EL (cell line): ENCODE data around the gene MDP1.
"Not testable (repeated sequence)": the region's sequence is repeated elsewhere in the genome, so short reads cannot be mapped to it uniquely, and the experiment has no call there.

ENCODE experiments used
- DNase-seq: peaks from one replicate; pipeline ENCODE4 v3.0.0-alpha.2; 2016

Gene MDP1

GRCh38 chr14:24228902-24229301, 13.0 kb upstream of the MDP1 start:
- no peak for DNase-seq

DNA sequence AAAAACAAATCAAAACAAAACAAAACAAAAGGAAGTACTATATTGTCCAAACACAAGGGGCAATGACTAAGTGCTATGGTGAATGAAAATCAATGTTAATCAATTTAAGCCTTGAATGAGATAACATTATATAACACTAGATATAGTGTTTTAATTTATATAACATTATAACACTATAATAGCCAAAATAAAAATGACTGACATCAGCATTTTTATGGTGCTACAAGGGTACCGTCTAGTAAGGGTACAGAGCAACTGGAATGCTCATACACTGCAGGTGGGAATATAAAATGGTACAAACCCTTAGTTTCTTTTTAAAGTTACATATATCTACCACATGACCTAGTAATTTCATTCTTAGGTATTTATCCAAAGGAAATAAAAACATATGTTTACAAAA, 10.6 kb upstream of the MDP1 start:
- no peak for DNase-seq

- DNase-seq: peak; percentile 88
Observed at GRCh38 chr14:24224618-24225071, 8.8 kb upstream of the MDP1 start.

DNA sequence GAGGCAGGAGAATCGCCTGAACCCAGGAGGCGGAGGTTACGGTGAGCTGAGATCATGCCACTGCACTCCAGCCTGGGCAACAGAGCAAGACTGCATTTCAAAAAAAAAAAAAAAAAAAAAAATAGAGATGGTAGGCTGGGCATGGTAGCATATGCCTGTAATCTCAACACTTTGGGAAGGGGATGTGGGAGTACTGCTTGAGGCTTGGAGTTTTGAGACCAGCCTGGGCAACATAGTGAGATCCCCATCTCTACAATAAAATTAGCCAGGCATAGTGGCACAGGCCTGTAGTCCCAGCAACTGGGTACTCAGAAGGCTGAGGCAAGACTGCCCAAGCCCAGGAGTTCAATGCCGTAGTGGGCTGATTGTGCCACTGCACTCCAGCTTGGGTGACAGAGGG, 7.1 kb upstream of the MDP1 start:
- not testable (repeated sequence) for DNase-seq

- no peak for DNase-seq
Observed at GRCh38 chr14:24219521-24219920, 3.7 kb upstream of the MDP1 start.

DNA sequence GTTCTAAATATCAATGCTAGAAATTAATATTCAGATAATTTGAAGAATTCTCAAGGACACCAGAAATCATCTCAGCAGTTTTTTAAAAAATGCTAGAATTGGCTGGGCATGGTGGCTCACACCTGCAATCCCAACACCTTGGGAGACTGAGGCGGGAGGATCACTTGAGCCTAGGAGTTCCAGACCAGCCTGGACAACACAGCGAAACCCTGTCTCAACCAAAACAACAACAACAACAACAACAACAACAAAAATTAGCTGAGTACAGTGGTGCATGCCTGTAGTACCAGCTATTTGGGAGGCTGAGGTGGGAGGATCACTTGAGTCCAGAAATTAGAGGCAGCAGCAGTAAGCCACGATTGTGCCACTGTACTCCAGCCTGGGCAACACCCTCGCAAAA, 3.2 kb upstream of the MDP1 start:
- no peak for DNase-seq

DNA sequence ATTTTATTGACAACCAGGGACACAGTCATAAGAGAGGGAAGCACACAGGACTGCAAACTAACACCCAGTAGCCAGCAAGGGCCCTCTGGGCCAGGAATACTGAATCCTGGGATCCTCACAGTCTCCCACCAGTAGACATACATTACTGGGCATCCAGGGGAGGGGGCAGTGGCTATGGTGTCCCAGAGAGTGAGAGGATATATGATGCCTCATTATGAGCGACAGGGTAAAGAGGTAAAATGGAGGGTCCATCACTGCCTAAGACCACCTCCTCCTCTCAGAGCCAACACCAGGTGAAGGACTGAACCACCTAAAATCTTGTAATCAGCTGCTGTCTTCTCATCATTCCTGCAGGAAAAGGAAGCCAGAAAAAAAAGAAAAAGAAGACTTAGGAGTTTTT, 1.0 kb upstream of the MDP1 start:
- not testable (repeated sequence) for DNase-seq

DNA sequence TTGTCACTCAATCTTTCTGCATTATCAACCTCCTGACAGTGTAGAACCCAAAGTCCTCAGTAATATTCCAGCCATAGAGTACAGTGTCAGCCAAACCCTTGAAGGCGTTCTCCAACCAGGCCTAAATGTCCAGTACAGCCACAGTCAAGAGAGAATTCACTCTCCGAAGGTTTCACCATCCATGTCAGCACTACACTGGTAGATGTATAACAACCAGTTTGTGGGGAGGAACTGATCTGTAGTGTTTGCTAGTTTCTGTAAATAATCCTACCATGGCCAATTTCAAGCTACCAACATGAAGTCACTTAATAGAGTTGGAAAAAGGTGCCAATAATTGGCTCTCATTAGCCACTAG, 456 bp upstream of the MDP1 start:
- no peak for DNase-seq

GRCh38 chr14:24213866-24214662, 1.8 kb downstream of the MDP1 start:
- DNase-seq: no peak

- DNase-seq: peak; percentile 99
Observed at GRCh38 chr14:24212924-24213865, 2.7 kb downstream of the MDP1 start, which contains the start of gene CHMP4A. Gene CHMP4A (minus strand): TSS chr14:24213488. CDS start chr14:24213439, 49 bp downstream.

- DNase-seq: no peak
Observed at GRCh38 chr14:24211311-24211710, 4.6 kb downstream of the MDP1 start.

DNA sequence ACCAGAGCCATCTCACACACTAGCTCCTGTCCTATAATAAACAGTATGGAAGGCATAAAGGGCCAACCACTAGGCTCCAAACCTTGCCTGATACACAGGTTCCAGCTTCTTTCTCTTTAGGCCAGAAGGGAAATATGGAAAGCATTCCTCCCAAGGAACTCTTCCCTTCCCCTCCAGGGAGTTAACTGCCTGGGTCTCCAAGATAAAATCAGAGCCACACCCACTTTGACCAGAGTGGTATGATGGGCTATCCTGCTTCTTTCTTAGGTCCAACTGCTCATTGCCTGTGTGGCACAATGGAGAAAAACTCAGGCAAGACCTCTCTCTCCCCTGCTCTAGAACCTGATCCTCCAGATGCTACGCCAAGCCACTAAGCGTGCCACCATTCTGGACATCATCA, 8.2 kb downstream of the MDP1 start:
- DNase-seq: no peak

GRCh38 chr14:24207104-24207551, 8.7 kb downstream of the MDP1 start:
- DNase-seq: no peak

- no peak for DNase-seq
Observed at GRCh38 chr14:24206260-24207103, 9.4 kb downstream of the MDP1 start.

GRCh38 chr14:24204163-24205146, 11.4 kb downstream of the MDP1 start:
- DNase-seq: no peak

- DNase-seq: not testable (repeated sequence)
Observed at GRCh38 chr14:24203249-24203886, 12.5 kb downstream of the MDP1 start.

GRCh38 chr14:24202538-24202937, 13.3 kb downstream of the MDP1 start:
- DNase-seq: not testable (repeated sequence)

- no peak for DNase-seq
Observed at GRCh38 chr14:24198814-24199524, 16.9 kb downstream of the MDP1 start.

DNA sequence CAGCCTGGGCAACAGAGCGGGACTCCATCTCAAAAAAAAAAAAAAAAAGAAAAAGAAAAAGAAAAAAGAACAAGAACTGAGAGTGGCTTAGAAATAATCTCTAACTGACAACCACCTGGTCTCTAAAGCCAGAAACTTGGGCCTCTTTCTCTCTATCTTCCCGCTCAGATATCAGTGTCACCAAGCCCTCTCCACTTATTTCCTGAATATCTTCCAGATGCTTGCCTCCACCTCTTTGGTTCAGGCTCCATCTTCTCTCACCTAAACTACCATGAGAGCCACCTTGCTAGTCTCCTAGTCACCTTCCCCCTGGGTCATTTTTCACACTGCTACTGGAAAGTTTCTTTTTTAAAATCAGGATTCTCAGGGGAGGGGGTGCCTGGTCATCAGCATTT, 18.8 kb downstream of the MDP1 start:
- no peak for DNase-seq
